ENCODE results near the gene CCDC149. TPM values are rescaled to one million over a fixed set of nuclear protein-coding genes. Genes with fewer than 3 reads are reported as not detected.

Gene CCDC149
- total RNA-seq, 1 donor from 2014 or later = not detected

DNA sequence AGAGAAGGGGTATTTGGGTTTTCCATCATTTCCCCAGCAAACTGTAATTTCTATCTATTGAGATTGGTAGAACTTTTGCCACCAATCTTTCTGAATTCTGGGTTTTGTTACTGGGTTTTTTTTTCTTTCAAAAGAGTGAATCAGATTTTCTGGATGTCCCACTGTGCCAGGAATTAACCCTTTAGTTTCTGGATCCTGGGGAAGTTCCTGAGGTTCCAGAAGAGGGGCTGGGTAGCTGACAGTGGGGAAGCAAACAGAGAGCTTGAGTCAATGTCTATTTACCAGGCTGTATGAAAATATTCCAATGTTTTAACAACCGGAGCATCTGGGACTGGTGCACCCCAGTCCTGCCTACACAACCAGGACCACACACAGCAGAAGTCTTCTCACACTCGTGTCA lies 143.3 kb downstream of the CCDC149 start:
- Mint-ChIP-seq H3K27ac (no peak overlapping the region), H3K4me1 (ENCODE audit: low read depth) (peaks cover 10% of the 10 kb centered on the region), H3K4me3 (ENCODE audit: low read depth) (no peak overlapping the region), H3K27me3 (ENCODE audit: low read depth) (no peaks in the 10 kb centered on the region), H3K9me3 (no peaks in the 10 kb centered on the region), H3K36me3 (ENCODE audit: low read depth) (no peaks in the 10 kb centered on the region)
- no peak for DNase-seq (ENCODE audit: low spot score)
- intact Hi-C loops (cut with micrococcal nuclease) = no loop called here

DNA sequence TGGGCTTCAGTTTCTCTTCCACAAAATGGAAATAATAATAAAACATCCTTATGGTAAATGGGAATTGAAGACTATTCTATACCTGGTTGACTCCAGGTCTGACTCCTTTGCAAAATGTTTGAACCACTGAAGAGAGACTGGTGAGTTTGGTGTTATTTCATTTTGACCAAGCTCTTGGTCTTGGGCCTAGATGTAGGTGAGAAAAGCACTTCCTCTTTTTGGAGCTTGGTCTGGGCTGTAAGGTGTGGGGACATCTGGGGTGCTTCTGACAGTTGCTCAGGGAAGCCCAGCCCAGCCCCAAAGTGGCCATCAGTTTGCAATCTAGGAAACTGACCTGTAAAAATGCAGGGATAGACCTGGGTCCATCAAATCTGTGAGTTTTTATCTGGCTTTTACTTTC lies 144.2 kb downstream of the CCDC149 start:
- Mint-ChIP-seq H3K27ac (no peak overlapping the region), H3K4me3 (ENCODE audit: low read depth) (no peak overlapping the region), H3K9me3 (no peaks in the 10 kb centered on the region), H3K27me3 (ENCODE audit: low read depth) (no peaks in the 10 kb centered on the region), H3K4me1 (ENCODE audit: low read depth) (peaks cover 10% of the 10 kb centered on the region), H3K36me3 (ENCODE audit: low read depth) (no peaks in the 10 kb centered on the region)
- no peak for DNase-seq (ENCODE audit: low spot score)
- intact Hi-C loops (cut with micrococcal nuclease) = no loop called here

DNA sequence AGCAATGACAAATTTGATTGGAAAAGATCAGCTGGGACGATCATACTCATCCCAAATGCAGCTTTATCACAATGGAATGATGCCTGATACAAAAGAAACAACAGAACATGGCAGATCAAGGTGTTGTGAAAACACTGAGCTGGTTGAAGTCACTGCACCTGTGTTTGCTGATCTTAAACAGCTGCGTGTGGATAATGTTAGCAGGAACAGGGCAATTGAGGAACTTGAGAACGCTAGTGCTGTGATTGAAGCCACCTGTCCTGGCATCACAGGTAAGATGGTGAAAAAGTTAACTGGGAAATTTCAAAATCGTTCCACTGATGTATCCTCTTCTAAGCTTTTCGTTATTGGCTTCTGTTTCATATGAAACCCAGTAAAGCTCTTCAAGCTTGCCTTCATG lies 144.8 kb downstream of the CCDC149 start:
- DNase-seq (ENCODE audit: low spot score) = no peak
- intact Hi-C loops (cut with micrococcal nuclease) = no loop called here
- Mint-ChIP-seq H3K4me1 (ENCODE audit: low read depth) (peaks cover 10% of the 10 kb centered on the region), H3K4me3 (ENCODE audit: low read depth) (no peak overlapping the region), H3K9me3 (no peaks in the 10 kb centered on the region), H3K27ac (no peak overlapping the region), H3K27me3 (ENCODE audit: low read depth) (no peaks in the 10 kb centered on the region), H3K36me3 (ENCODE audit: low read depth) (no peaks in the 10 kb centered on the region)

DNA sequence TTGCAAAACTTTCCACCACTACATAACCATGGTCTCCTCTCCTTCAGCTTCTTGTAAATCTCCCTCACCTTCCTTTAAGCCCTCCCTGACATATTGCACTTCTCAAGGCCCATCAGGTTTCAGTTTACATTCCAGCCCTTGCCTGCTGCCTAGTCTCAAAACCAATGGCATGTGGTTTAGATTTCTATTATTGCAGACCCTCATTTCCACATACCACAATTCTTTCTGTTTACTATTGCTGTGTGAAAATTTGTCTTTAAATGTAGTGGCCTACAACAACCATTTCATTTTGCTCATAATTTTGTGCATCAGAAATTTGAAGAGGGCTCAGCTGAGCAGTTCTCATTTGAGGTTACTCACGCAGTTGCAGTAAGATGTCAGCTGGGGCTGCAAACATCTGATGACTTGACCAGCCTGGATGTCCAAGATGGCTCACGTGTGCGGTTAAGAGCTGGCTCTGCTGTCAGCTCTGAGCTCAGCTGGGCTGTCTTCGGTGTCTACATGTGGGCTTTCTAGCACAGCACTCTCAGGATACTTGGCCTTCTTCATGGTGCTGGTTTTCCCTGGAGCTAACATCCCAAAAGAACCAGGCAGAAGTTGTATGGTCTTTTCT lies 147.4 kb downstream of the CCDC149 start:
- Mint-ChIP-seq H3K4me3 (ENCODE audit: low read depth) (no peak overlapping the region), H3K4me1 (ENCODE audit: low read depth) (peaks cover 10% of the 10 kb centered on the region), H3K9me3 (no peaks in the 10 kb centered on the region), H3K27ac (no peak overlapping the region), H3K27me3 (ENCODE audit: low read depth) (no peaks in the 10 kb centered on the region), H3K36me3 (ENCODE audit: low read depth) (no peaks in the 10 kb centered on the region)
- intact Hi-C loops (cut with micrococcal nuclease) = no loop called here
- DNase-seq (ENCODE audit: low spot score) = no peak

DNA sequence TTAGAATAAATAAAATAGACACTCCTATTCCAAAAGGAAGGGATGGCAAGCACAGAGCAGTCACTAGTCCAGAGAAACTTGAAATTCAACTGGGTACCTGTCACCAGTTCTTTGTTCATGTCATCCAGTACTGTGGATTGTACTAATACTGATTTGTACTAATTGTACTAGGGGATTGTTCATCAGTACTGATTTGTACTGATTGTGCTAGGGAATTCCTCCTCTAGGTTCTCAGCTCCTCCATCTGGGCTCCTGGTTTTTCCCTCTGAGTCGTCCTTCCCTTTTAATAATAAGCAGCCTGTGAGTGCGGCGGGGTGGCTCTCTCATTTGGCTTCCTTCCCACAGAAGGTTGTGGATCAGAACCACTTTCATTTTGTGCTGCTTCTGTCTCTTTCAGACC lies 148.5 kb downstream of the CCDC149 start:
- no peak for DNase-seq (ENCODE audit: low spot score)
- Mint-ChIP-seq H3K27me3 (ENCODE audit: low read depth) (no peaks in the 10 kb centered on the region), H3K4me1 (ENCODE audit: low read depth) (peaks cover 2% of the 10 kb centered on the region), H3K36me3 (ENCODE audit: low read depth) (no peaks in the 10 kb centered on the region), H3K9me3 (no peaks in the 10 kb centered on the region), H3K27ac (no peak overlapping the region), H3K4me3 (ENCODE audit: low read depth) (no peak overlapping the region)
- intact Hi-C loops (cut with micrococcal nuclease) = no loop called here

DNA sequence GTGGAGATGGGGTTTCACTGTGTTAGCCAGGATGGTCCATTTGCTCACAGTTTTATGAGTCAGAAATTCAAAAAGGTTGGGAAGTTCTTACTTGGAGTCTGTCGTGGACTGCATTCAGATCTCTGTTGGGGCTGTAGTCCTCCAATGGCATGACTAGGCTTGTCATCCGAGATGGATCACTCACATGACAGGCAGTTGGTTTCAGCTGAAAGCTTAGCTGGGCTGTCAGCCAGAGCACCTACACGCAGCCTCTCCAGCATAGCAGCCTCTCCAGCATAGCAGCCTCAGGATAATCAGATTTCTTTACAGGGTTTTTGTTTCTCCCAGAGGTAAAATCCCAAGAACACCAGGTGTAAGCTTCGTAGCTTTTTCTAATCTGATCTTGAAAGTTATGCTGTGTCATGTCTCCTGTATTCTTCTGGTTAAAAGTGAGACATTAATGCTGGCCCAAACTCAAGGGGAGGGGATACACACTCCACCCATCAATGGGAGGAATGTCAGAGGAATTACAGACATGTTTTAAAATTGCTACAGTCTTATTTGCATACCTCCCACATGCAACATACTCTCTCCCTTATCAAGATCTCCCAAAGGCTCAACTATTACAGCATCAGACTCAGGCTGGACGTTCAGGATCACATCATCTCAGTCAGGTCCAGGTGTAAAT lies 149.1 kb downstream of the CCDC149 start:
- H3K27me3 Mint-ChIP-seq (ENCODE audit: low read depth) = no peaks in the 10 kb centered on the region
- no peaks in the 10 kb centered on the region for H3K4me1 Mint-ChIP-seq (ENCODE audit: low read depth)
- H3K36me3 Mint-ChIP-seq (ENCODE audit: low read depth) = no peaks in the 10 kb centered on the region
- no peak overlapping the region for H3K27ac Mint-ChIP-seq
- no peak for DNase-seq (ENCODE audit: low spot score)
- no peak overlapping the region for H3K4me3 Mint-ChIP-seq (ENCODE audit: low read depth)
- intact Hi-C loops (cut with micrococcal nuclease) = no loop called here
- peaks cover 6% of the 10 kb centered on the region for H3K9me3 Mint-ChIP-seq

Other genes with a start within 250 kb of the CCDC149 start
- not detected in 2 replicates for gene SOD3, start 117.5 kb downstream of the CCDC149 start, total RNA-seq
- gene LGI2, start 117.9 kb upstream of the CCDC149 start, total RNA-seq = not detected in 2 replicates
- 13.4 TPM in 2 replicates for gene SEPSECS, start 247.4 kb upstream of the CCDC149 start, total RNA-seq

Data from activated T-helper 2 cell treated with anti-CD3 and anti-CD28 coated beads, Interferon-gamma antibody, Interleukin-2, Interleukin-4, amounts not matched to agents 10 μg/mL and 5 μg/mL and 100 μg/mL, durations not matched to agents 14 hours and 24 hours and 36 hours (primary cell).